Endothelial cell of umbilical vein (primary cell): ENCODE measurements around the gene KERA.

Experiments
- EZH2 ChIP-seq: IDR thresholded peaks from 2 replicates; pipeline ENCODE4 v1.6.1; 2012; ENCODE audit warnings: borderline replicate concordance, low read depth, mild to moderate bottlenecking, moderate library complexity, low read length, inconsistent platforms; ENCODE audit not compliant: severe bottlenecking
- FOS ChIP-seq: IDR thresholded peaks from 2 replicates; pipeline ENCODE4 v1.6.1; 2011; ENCODE audit warnings: mild to moderate bottlenecking, low read length, moderate library complexity, borderline replicate concordance; ENCODE audit not compliant: insufficient read depth
- GATA2 ChIP-seq: IDR thresholded peaks from 2 replicates; pipeline ENCODE4 v1.7.0; 2011; ENCODE audit warnings: low read depth, mild to moderate bottlenecking, moderate library complexity, mixed read lengths, low read length; ENCODE audit not compliant: insufficient read length, insufficient read depth
- JUN ChIP-seq: IDR thresholded peaks from 2 replicates; pipeline ENCODE4 v1.6.1; 2011; ENCODE audit warnings: borderline replicate concordance, low read depth; ENCODE audit not compliant: insufficient read length, insufficient read depth
- MYC ChIP-seq: IDR thresholded peaks from one replicate; pipeline ENCODE4 v1.6.1; 2011; ENCODE audit warnings: mild to moderate bottlenecking, low read depth, low read length
- POLR2A ChIP-seq: IDR thresholded peaks from 2 replicates; pipeline ENCODE4 v1.6.1; 2012; ENCODE audit warnings: low read depth, mild to moderate bottlenecking, control low read depth, low read length
- POLR2AphosphoS5 ChIP-seq: IDR thresholded peaks from 2 replicates; pipeline ENCODE4 v1.6.1; 2012; ENCODE audit warnings: low read depth, mild to moderate bottlenecking, control low read depth, low read length, moderate library complexity; ENCODE audit not compliant: insufficient read depth
- TF ChIP-seq, protein P1 (sequence below), 2 donors: IDR thresholded peaks; 1 replicate in 1 of 2; 2 replicates in 1 of 2; pipeline ENCODE4 v1.5.1; 2011; ENCODE audit warnings: low read length in 2 of 2, mild to moderate bottlenecking in 2 of 2, moderate library complexity in 2 of 2, control low read depth in 1 of 2, inconsistent platforms in 1 of 2, low read depth in 1 of 2; ENCODE audit not compliant: insufficient read depth in 1 of 2; ENCODE audit errors: extremely low read depth in 1 of 2
- TF ChIP-seq, protein P2 (sequence below): IDR thresholded peaks from 2 replicates; pipeline ENCODE4 v1.6.1; 2011; ENCODE audit not compliant: insufficient read depth, insufficient read length

DNA sequence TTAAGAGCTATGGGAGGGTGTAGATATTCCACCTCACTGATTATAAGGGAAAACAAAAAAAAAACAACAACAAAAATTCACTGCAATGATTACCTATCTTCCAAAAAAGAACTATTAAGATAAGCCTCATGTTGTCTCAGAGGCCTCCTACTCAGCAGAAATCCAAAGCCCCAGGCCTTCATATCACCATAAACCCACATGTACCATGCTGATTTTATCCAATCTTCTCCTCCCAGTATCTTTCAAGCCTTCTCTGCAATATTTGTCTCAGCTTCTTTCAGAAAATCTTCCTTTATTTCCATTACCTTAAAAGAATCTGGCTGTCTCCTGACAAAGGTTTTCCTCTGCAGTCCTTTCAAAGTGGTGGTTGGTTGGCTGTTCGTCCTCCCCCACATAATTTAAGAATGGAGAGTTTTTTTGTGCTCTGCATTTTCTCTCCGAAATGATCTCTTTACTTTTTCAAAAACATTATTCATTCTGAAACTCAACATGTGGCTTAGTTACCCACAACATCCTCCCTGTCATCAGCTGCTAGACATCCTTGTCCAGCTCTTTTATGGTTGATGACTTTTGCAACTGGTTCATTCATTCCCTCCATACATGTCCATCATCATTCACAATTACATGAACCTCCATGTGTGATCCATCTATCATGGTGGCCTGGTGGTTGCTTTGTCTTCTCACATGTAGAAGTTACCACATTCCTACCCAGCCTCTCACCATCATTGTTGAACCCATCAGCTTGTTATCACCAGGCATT, 50.1 kb downstream of the KERA start:
- TF ChIP-seq, protein P1, sequence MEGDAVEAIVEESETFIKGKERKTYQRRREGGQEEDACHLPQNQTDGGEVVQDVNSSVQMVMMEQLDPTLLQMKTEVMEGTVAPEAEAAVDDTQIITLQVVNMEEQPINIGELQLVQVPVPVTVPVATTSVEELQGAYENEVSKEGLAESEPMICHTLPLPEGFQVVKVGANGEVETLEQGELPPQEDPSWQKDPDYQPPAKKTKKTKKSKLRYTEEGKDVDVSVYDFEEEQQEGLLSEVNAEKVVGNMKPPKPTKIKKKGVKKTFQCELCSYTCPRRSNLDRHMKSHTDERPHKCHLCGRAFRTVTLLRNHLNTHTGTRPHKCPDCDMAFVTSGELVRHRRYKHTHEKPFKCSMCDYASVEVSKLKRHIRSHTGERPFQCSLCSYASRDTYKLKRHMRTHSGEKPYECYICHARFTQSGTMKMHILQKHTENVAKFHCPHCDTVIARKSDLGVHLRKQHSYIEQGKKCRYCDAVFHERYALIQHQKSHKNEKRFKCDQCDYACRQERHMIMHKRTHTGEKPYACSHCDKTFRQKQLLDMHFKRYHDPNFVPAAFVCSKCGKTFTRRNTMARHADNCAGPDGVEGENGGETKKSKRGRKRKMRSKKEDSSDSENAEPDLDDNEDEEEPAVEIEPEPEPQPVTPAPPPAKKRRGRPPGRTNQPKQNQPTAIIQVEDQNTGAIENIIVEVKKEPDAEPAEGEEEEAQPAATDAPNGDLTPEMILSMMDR (IDR thresholded peaks at IDR 0.05; ENCODE audit: extremely low read depth in 1 of 2, insufficient read depth in 1 of 2, low read depth in 1 of 2, low read length in 2 of 2): no peak
- no peak for TF ChIP-seq FOS
- TF ChIP-seq, protein P2, sequence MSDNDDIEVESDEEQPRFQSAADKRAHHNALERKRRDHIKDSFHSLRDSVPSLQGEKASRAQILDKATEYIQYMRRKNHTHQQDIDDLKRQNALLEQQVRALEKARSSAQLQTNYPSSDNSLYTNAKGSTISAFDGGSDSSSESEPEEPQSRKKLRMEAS: no peak
- no peak for TF ChIP-seq EZH2
- no peak for TF ChIP-seq POLR2AphosphoS5
- no peak for TF ChIP-seq POLR2A
- no peak for TF ChIP-seq JUN
- TF ChIP-seq MYC: no peak
- no peak for TF ChIP-seq GATA2
